H1 (cell line): ENCODE data around the gene SNCAIP.

Source experiments
- EZH2 ChIP-seq: fragments of 200-600 bp; sonication (generic); IDR thresholded peaks from 2 replicates; pipeline ENCODE4 v1.7.1; 2012; ENCODE audit warnings: low read depth, mild to moderate bottlenecking, moderate library complexity, low read length, inconsistent platforms; ENCODE audit not compliant: severe bottlenecking
- POLR2A ChIP-seq, 2 experiments: IDR thresholded peaks; 1 replicate in 1 of 2; 2 replicates in 1 of 2; pipeline ENCODE4 v1.6.1; 2011; ENCODE audit warnings: low read depth in 2 of 2, low read length in 2 of 2, mild to moderate bottlenecking in 2 of 2; ENCODE audit errors: control extremely low read depth in 1 of 2
- POLR2AphosphoS5 ChIP-seq: IDR thresholded peaks from 2 replicates; pipeline ENCODE4 v1.6.1; 2011; ENCODE audit warnings: low read depth, low read length
- TAF1 ChIP-seq: IDR thresholded peaks from 2 replicates; pipeline ENCODE4 v1.6.1; 2011; ENCODE audit warnings: mild to moderate bottlenecking, low read depth, low read length
- TF ChIP-seq, protein P1 (sequence below), 3 experiments: IDR thresholded peaks; 1 replicate in 2 of 3; 2 replicates in 1 of 3; pipeline versions ENCODE4 v1.5.1 to v1.6.1; 2011; ENCODE audit warnings: low read length in 3 of 3, mild to moderate bottlenecking in 3 of 3, inconsistent platforms in 2 of 3, low read depth in 1 of 3, moderate library complexity in 1 of 3; ENCODE audit not compliant: insufficient read depth in 1 of 3; ENCODE audit errors: control extremely low read depth in 1 of 3

DNA sequence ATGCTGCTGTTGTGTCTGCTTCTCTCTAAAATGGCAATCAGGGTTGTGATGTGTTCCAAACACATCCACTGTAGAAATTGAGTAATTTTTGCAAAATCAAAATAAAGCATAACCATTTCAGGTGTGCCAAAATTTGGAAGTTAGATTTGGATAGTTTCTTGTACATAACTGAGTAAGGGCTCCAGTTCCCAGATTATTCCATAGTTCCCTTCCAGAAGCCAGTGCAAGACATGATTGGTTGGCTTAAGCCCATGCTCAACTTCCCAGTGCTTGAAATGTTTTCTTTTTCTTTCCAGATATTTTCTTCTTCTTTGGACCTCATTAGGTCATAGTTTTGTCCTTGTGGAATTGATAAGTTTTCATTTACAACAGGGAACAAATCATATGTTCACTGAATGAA, 64.2 kb downstream of the SNCAIP start:
- TF ChIP-seq, protein P1, sequence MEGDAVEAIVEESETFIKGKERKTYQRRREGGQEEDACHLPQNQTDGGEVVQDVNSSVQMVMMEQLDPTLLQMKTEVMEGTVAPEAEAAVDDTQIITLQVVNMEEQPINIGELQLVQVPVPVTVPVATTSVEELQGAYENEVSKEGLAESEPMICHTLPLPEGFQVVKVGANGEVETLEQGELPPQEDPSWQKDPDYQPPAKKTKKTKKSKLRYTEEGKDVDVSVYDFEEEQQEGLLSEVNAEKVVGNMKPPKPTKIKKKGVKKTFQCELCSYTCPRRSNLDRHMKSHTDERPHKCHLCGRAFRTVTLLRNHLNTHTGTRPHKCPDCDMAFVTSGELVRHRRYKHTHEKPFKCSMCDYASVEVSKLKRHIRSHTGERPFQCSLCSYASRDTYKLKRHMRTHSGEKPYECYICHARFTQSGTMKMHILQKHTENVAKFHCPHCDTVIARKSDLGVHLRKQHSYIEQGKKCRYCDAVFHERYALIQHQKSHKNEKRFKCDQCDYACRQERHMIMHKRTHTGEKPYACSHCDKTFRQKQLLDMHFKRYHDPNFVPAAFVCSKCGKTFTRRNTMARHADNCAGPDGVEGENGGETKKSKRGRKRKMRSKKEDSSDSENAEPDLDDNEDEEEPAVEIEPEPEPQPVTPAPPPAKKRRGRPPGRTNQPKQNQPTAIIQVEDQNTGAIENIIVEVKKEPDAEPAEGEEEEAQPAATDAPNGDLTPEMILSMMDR (IDR thresholded peaks at IDR 0.05; ENCODE audit: control extremely low read depth in 1 of 3, insufficient read depth in 1 of 3, low read depth in 1 of 3, low read length in 3 of 3) = no peak
- TF ChIP-seq POLR2AphosphoS5 = no peak
- no peak for TF ChIP-seq POLR2A (IDR thresholded peaks at IDR 0.05; ENCODE audit: control extremely low read depth in 1 of 2, low read depth in 2 of 2, low read length in 2 of 2)
- no peak for TF ChIP-seq EZH2
- no peak for TF ChIP-seq TAF1
